CD14-positive monocyte (primary cell): ENCODE data around the gene LRRC59. TPM values are rescaled to one million over a fixed set of nuclear protein-coding genes. Genes with fewer than 3 reads are reported as not detected.

ENCODE experiments used
- DNase-seq, 3 donors: peaks; one replicate each; pipeline ENCODE4 v3.0.0-alpha.2; 2011 to 2022
- H2AFZ ChIP-seq: 2 replicates; pipeline ENCODE4 v1.6.0; 2012; ENCODE audit warnings: mild to moderate bottlenecking, low read depth, low read length, inconsistent platforms; ENCODE audit not compliant: insufficient read depth, poor library complexity, severe bottlenecking
- H3K27ac ChIP-seq, 2 donors: 1 replicate in 1 of 2; 2 replicates in 1 of 2; pipeline ENCODE4 v1.5.1; 2012 to 2013; ENCODE audit warnings: low read length in 2 of 2, control low read depth in 1 of 2, inconsistent platforms in 1 of 2, low read depth in 1 of 2, mild to moderate bottlenecking in 1 of 2
- H3K27me3 ChIP-seq, 2 donors: one replicate each; pipeline versions ENCODE4 v1.6.0 to v1.6.1; 2011 to 2013; ENCODE audit warnings: low read length in 2 of 2; ENCODE audit not compliant: control insufficient read depth in 2 of 2, insufficient read depth in 2 of 2
- H3K36me3 ChIP-seq, 2 donors: replicated peaks in 1 of 2; 1 replicate in 1 of 2; 2 replicates in 1 of 2; pipeline versions ENCODE4 v1.5.1 to v1.6.1; 2012 to 2013; ENCODE audit warnings: low read length in 2 of 2, control low read depth in 1 of 2, inconsistent platforms in 1 of 2, mild to moderate bottlenecking in 1 of 2; ENCODE audit not compliant: insufficient read depth in 2 of 2, control insufficient read depth in 1 of 2
- H3K4me1 ChIP-seq, 2 donors: 1 replicate in 1 of 2; 2 replicates in 1 of 2; pipeline versions ENCODE4 v1.5.1 to v1.6.1; 2012 to 2013; ENCODE audit warnings: low read length in 2 of 2, control low read depth in 1 of 2, inconsistent platforms in 1 of 2, mild to moderate bottlenecking in 1 of 2, moderate library complexity in 1 of 2; ENCODE audit not compliant: insufficient read depth in 2 of 2, control insufficient read depth in 1 of 2
- H3K4me2 ChIP-seq: replicated peaks from 2 replicates; pipeline ENCODE3; 2012; ENCODE audit warnings: low read length, moderate library complexity, mild to moderate bottlenecking; ENCODE audit not compliant: poor library complexity, severe bottlenecking; ENCODE audit errors: extremely low read depth
- H3K4me3 ChIP-seq, 3 experiments: fragments of 200-600 bp in 1 of 3; sonication (generic) in 1 of 3; replicated peaks in 1 of 3; 1 replicate in 2 of 3; 2 replicates in 1 of 3; pipeline ENCODE4 v1.5.1; 2011 to 2013; ENCODE audit warnings: low read length in 3 of 3, mild to moderate bottlenecking in 3 of 3, control low read depth in 2 of 3, low read depth in 2 of 3, inconsistent platforms in 1 of 3, moderate library complexity in 1 of 3
- H3K79me2 ChIP-seq: 2 replicates; pipeline ENCODE4 v1.6.0; 2012; ENCODE audit warnings: mild to moderate bottlenecking, control low read depth, inconsistent platforms, low read length, moderate library complexity; ENCODE audit not compliant: insufficient read depth
- H3K9ac ChIP-seq: 2 replicates; pipeline ENCODE4 v1.6.0; 2017; ENCODE audit warnings: low read length, mild to moderate bottlenecking; ENCODE audit not compliant: insufficient read depth, poor library complexity, severe bottlenecking
- H3K9me3 ChIP-seq, 2 donors: replicated peaks in 1 of 2; 1 replicate in 1 of 2; 2 replicates in 1 of 2; pipeline versions ENCODE4 v1.5.1 to v1.6.1; 2012 to 2013; ENCODE audit warnings: low read length in 2 of 2, control low read depth in 1 of 2; ENCODE audit not compliant: control insufficient read depth in 1 of 2, insufficient read depth in 1 of 2
- H4K20me1 ChIP-seq: 2 replicates; pipeline ENCODE4 v1.6.0; 2012; ENCODE audit warnings: mild to moderate bottlenecking, low read length, control low read depth, moderate library complexity; ENCODE audit not compliant: insufficient read depth
- H3K27ac Mint-ChIP-seq, 7 donors: one replicate each; pipeline ENCODE4 v1.8.0; 2020; ENCODE audit warnings: mild to moderate bottlenecking in 7 of 7, mixed read lengths in 7 of 7, moderate library complexity in 6 of 7, inconsistent platforms in 2 of 7
- H3K27me3 Mint-ChIP-seq, 3 donors: one replicate each; pipeline ENCODE4 v1.8.0; 2021 to 2022; ENCODE audit warnings: low read depth in 3 of 3, mild to moderate bottlenecking in 3 of 3, mixed read lengths in 3 of 3, moderate library complexity in 3 of 3, inconsistent platforms in 1 of 3
- H3K36me3 Mint-ChIP-seq, 2 donors: one replicate each; pipeline ENCODE4 v1.8.0; 2020; ENCODE audit warnings: mixed read lengths in 2 of 2, inconsistent platforms in 1 of 2, mild to moderate bottlenecking in 1 of 2
- H3K4me1 Mint-ChIP-seq: one replicate; pipeline ENCODE4 v1.8.0; 2020; ENCODE audit warnings: mild to moderate bottlenecking, mixed read lengths
- H3K4me3 Mint-ChIP-seq, 2 donors: one replicate each; pipeline ENCODE4 v1.8.0; 2020; ENCODE audit warnings: mild to moderate bottlenecking in 2 of 2, mixed read lengths in 2 of 2, moderate library complexity in 1 of 2
- H3K9me3 Mint-ChIP-seq, 7 donors: one replicate each; pipeline ENCODE4 v1.8.0; 2020 to 2022; ENCODE audit warnings: mixed read lengths in 7 of 7, mild to moderate bottlenecking in 6 of 7, moderate library complexity in 6 of 7, inconsistent platforms in 2 of 7
- CTCF ChIP-seq: fragments of 200-600 bp; IDR thresholded peaks from one replicate; pipeline ENCODE4 v1.8.0; 2022; ENCODE audit warnings: antibody characterized with exemption, mild to moderate bottlenecking
- WGBS: methylation state at CpG from one replicate; pipeline ENCODE4 v1.1.5; 2013; ENCODE audit warnings: missing lambda C conversion rate; ENCODE audit not compliant: insufficient coverage; 5-methylcytosine and 5-hydroxymethylcytosine counted together
- intact Hi-C, 2 donors: fragments of 100-400 bp; cut with micrococcal nuclease; formaldehyde crosslinking; loops; one replicate each; pipeline versions ENCODE4 v1.15.0 to v1.15.1; 2023
- polyA plus RNA-seq, 3 donors: library from polyadenylated mRNA; depleted of rRNA in 1 of 3; unstranded in 2 of 3; stranded (reverse) in 1 of 3; fragments of 300-500 nt in 2 of 3; fragments of >200 nt in 1 of 3; fragmentation: Illumina TruSeq in 2 of 3; gene quantifications; 1 replicate in 2 of 3; 2 replicates in 1 of 3; pipeline ENCODE4 v1.2.3, GENCODE V29; 2012 to 2021

LRRC59 gene
- polyA plus RNA-seq, 3 donors, result 36.6 to 48.9 (median 45.7) TPM

DNA sequence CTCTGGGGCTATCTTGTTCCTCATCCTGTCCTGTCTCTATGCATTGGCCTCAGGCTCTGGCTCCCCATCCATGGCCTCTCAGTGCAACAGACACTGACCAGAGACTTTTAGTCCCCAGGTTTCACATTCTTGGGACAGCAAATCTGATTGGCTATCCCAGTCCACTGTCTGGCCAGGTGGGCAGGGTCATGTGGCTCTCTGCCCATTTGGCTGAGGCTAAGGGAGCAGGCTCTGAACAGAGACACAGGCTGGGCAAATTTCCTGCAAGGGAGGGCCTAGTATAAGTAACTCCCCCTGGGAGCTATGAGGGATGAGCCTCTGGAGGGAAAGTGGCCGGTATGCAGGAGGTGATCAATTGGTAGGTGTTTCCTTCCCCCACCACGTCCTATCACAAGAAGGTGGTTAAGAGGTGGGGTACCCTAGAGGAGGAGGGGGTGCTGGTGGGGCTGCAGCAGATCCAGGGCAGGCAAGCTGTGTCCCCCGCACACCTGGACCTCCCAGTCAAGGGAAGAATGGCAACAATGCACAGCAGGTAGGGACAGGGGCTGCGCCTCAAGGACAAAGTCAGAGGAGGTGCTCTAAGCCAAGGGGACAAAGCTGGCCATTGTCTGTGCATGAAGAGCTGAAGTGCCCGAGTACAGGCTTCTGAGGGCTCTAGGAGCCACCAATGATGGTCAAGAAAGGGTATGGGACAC, 38.2 kb downstream of the LRRC59 start:
- no peak for TF ChIP-seq CTCF

GRCh38 chr17:50358177-50358576, 39.1 kb downstream of the LRRC59 start:
- DNase-seq, result no peak
- Mint-ChIP-seq H3K27ac (peak overlapping the region in 1 of 7 donors; percentile 37), H3K36me3 (peaks cover 59 to 65% of the 10 kb centered on the region in 2 donors), H3K4me3 (no peak overlapping the region), H3K4me1 (peaks cover 10% of the 10 kb centered on the region), H3K27me3 (no peaks in the 10 kb centered on the region), H3K9me3 (no peaks in the 10 kb centered on the region)
- Histone ChIP-seq H3K4me3 (no peak overlapping the region), H3K4me1 (peaks cover 4% of the 10 kb centered on the region in 2 donors), H3K9ac (no peak overlapping the region), H3K9me3 (no peaks in the 10 kb centered on the region), H3K79me2 (no peaks in the 10 kb centered on the region), H3K4me2 (no peak overlapping the region), H2AFZ (no peak overlapping the region), H3K36me3 (peaks cover 61 to 78% of the 10 kb centered on the region in 2 donors), H3K27ac (no peak overlapping the region), H4K20me1 (no peaks in the 10 kb centered on the region), H3K27me3 (no peaks in the 10 kb centered on the region)
- intact Hi-C loops, result no loop called here
- no peak for TF ChIP-seq CTCF
- 99% methylated on average over 15 of the region's 17 CpGs for WGBS

More for the DNA sequence above, 38.2 kb downstream of the LRRC59 start:
- peaks cover 57 to 70% of the 10 kb centered on the region in 2 donors for H3K36me3 ChIP-seq
- no peak overlapping the region for H3K9ac ChIP-seq
- no peak overlapping the region for H3K4me3 Mint-ChIP-seq
- no peaks in the 10 kb centered on the region for H3K9me3 Mint-ChIP-seq
- peaks cover 4% of the 10 kb centered on the region in 2 donors for H3K4me1 ChIP-seq
- H3K4me1 Mint-ChIP-seq, result peaks cover 10% of the 10 kb centered on the region
- H4K20me1 ChIP-seq, result no peaks in the 10 kb centered on the region
- no peak overlapping the region for H3K27ac ChIP-seq
- peaks cover 55 to 64% of the 10 kb centered on the region in 2 donors for H3K36me3 Mint-ChIP-seq
- H3K79me2 ChIP-seq, result no peaks in the 10 kb centered on the region
- WGBS, result 96% methylated on average over 3 of the region's 5 CpGs
- no peak for DNase-seq
- intact Hi-C loops, result no loop called here
- H3K9me3 ChIP-seq, result no peaks in the 10 kb centered on the region
- no peak overlapping the region for H3K4me2 ChIP-seq
- no peak overlapping the region for H3K27ac Mint-ChIP-seq
- no peak overlapping the region for H2AFZ ChIP-seq
- no peaks in the 10 kb centered on the region for H3K27me3 Mint-ChIP-seq
- H3K27me3 ChIP-seq, result no peaks in the 10 kb centered on the region
- H3K4me3 ChIP-seq, result no peak overlapping the region
